Mucosa of descending colon (tissue), 3 donors: Measurements from ENCODE around the gene OSBPL1A. TPM values are rescaled to one million over a fixed set of nuclear protein-coding genes. Genes with fewer than 3 reads are reported as not detected.

Experiments used
- ATAC-seq: fragments of 200-7000 bp; cut with Tn5 transposase; one replicate; pipeline ENCODE4 v1.9.1; 2020; ENCODE audit warnings: mild to moderate bottlenecking, moderate library complexity
- DNase-seq, 3 donors: peaks; one replicate each; pipeline ENCODE4 v3.0.0-alpha.2; 2020
- H3K36me3 ChIP-seq: fragments of 200-600 bp; one replicate; pipeline ENCODE4 v1.8.0; 2021; ENCODE audit warnings: low read depth, mild to moderate bottlenecking
- H3K4me1 ChIP-seq: fragments of 200-600 bp; one replicate; pipeline ENCODE4 v1.8.0; 2021; ENCODE audit warnings: low read depth, mild to moderate bottlenecking
- H3K4me3 ChIP-seq: fragments of 200-600 bp; one replicate; pipeline ENCODE4 v1.8.0; 2021; ENCODE audit warnings: mild to moderate bottlenecking
- H3K9me3 ChIP-seq: fragments of 200-600 bp; one replicate; pipeline ENCODE4 v1.8.0; 2021; ENCODE audit warnings: mild to moderate bottlenecking
- CTCF ChIP-seq: fragments of 200-600 bp; IDR thresholded peaks from one replicate; pipeline ENCODE4 v1.8.0; 2022; ENCODE audit warnings: antibody characterized with exemption, mild to moderate bottlenecking
- intact Hi-C, 2 donors: fragments of 100-400 bp; cut with DNase I in 1 of 2; cut with micrococcal nuclease in 1 of 2; formaldehyde crosslinking; loops; one replicate each; pipeline versions ENCODE4 v1.11.0 to v1.11.1; 2022; cut with DNase I, micrococcal nuclease
- total RNA-seq, 3 donors: library from RNA; stranded (reverse); fragmentation: NEBNext Ultra II Directional in 2 of 3; extraction: Animal tissue kit (Norgen Biotek cat#: 25700) in 2 of 3; gene quantifications; one replicate each; pipeline versions ENCODE4 v1.2.1 to v1.2.4, GENCODE V29; 2021 to 2023
- donor health status: DM: no; HTN: no; CAD: no; lungs with moderate emphysema.
- donor health status: DM: no; HTN: no; CAD: no.
- donor health status: DM: no; HTN: yes; CAD: no.

Gene OSBPL1A
- total RNA-seq, 3 donors from 2014 or later = 32.5 to 77.5 (median 69.8) TPM

DNA sequence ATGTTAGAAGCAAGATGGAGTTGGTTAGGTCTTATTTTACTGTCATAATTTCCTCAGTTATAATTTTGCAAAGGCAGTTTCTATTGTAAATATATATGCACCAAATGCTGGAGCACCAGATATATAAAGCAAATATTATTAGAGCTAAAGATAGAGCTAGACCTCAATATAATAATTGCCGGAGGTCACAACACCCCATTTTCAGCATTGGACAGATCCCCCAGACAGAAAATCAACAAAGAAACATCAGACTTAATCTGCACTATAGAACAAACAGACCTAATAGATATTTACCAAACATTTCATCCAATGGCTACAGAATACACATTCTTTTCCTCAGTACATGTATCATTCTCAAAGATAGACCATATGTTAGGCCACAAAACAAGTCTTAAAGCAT lies 143.6 kb downstream of the OSBPL1A start:
- intact Hi-C loops = no loop called here
- no peaks in the 10 kb centered on the region for H3K4me1 ChIP-seq
- no peak for ATAC-seq
- no peaks in the 10 kb centered on the region for H3K9me3 ChIP-seq
- no peak for TF ChIP-seq CTCF
- no peaks in the 10 kb centered on the region for H3K36me3 ChIP-seq
- no peak overlapping the region for H3K4me3 ChIP-seq
- DNase-seq = no peak

DNA sequence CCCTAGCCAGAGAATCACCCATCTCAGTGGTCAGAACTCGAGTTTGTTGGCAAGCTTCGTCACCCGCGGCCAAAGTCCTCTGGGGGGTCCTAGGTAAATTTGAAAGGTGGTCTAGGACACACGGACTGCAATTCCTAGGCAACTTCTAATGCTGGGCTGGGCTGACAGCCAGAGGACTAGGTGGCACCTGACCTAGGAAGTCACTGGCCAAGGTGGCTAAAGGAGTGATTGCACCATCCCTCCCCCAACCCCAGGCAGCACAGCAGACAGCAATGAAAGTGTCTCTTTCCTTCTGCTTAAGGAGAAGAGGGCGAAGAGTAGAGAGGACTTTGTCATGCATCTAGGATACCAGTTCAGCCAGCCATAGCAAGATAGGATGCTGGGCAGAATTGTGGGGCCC lies 147.9 kb downstream of the OSBPL1A start:
- TF ChIP-seq CTCF = no peak
- ATAC-seq (no peak), DNase-seq (no peak)
- no peaks in the 10 kb centered on the region for H3K9me3 ChIP-seq
- H3K4me3 ChIP-seq = no peak overlapping the region
- H3K36me3 ChIP-seq = no peaks in the 10 kb centered on the region
- intact Hi-C loops = no loop called here
- no peaks in the 10 kb centered on the region for H3K4me1 ChIP-seq

GRCh38 chr18:24248359-24248758 lies 149.3 kb downstream of the OSBPL1A start:
- ATAC-seq (no peak), DNase-seq (no peak)
- H3K36me3 ChIP-seq = no peaks in the 10 kb centered on the region
- no peaks in the 10 kb centered on the region for H3K9me3 ChIP-seq
- H3K4me1 ChIP-seq = no peaks in the 10 kb centered on the region
- TF ChIP-seq CTCF = no peak
- intact Hi-C loops = no loop called here
- no peak overlapping the region for H3K4me3 ChIP-seq

- TF ChIP-seq CTCF = no peak
- no peaks in the 10 kb centered on the region for H3K36me3 ChIP-seq
- intact Hi-C loops = no loop called here
- no peak for ATAC-seq
- DNase-seq = no peak
- no peaks in the 10 kb centered on the region for H3K9me3 ChIP-seq
- no peak overlapping the region for H3K4me3 ChIP-seq
- no peaks in the 10 kb centered on the region for H3K4me1 ChIP-seq
These were observed 151.5 kb downstream of the OSBPL1A start for GRCh38 chr18:24246143-24246542.

- Histone ChIP-seq H3K36me3 (no peaks in the 10 kb centered on the region), H3K4me3 (no peak overlapping the region), H3K9me3 (no peaks in the 10 kb centered on the region), H3K4me1 (no peaks in the 10 kb centered on the region)
- ATAC-seq (no peak), DNase-seq (no peak)
- TF ChIP-seq CTCF = no peak
- intact Hi-C loops = no loop called here
These were observed 152.9 kb downstream of the OSBPL1A start for GRCh38 chr18:24244698-24245097.

DNA sequence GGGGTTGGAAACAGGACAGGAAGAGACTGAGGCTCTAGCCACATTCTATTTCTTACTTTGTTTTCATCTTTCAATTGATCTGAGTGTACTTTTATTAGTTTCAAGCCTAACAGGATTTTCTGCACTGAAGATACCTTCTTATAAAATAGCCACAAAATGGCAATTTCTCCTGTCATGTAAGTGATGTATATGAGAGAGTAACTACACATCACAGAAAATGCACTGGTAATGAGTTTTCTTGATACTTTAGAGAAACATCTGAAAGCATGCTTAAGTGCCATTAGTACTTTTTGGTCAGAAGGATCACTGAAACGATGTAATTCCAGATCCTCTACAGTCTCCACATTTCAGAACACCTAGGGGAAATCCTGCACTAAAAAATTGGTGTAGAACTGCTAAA lies 153.9 kb downstream of the OSBPL1A start:
- DNase-seq = no peak
- no peak overlapping the region for H3K4me3 ChIP-seq
- no peak for TF ChIP-seq CTCF
- intact Hi-C loops = no loop called here
- no peaks in the 10 kb centered on the region for H3K36me3 ChIP-seq
- no peaks in the 10 kb centered on the region for H3K4me1 ChIP-seq
- no peaks in the 10 kb centered on the region for H3K9me3 ChIP-seq
- ATAC-seq = no peak
